Psoas muscle (tissue), 8 donors: Measurements from ENCODE around the gene ERN2. TPM values are rescaled to one million over a fixed set of nuclear protein-coding genes. Genes with fewer than 3 reads are reported as not detected.

ENCODE experiments used
- ATAC-seq, 4 donors: fragments of 200-7000 bp; cut with Tn5 transposase; one replicate each; pipeline ENCODE4 v1.9.1; 2020; ENCODE audit warnings: moderate library complexity in 3 of 4, mild to moderate bottlenecking in 2 of 4
- DNase-seq, 2 donors: peaks; one replicate each; pipeline ENCODE4 v3.0.0-alpha.2; 2020
- H3K27ac ChIP-seq: fragments of 200-600 bp; one replicate; pipeline ENCODE4 v1.8.0; 2022
- H3K27me3 ChIP-seq, 3 donors: fragments of 200-600 bp in 1 of 3; one replicate each; pipeline versions ENCODE4 v1.6.1 to v1.8.0; 2013 to 2022; ENCODE audit warnings: low read length in 2 of 3, mild to moderate bottlenecking in 2 of 3, moderate library complexity in 1 of 3; ENCODE audit not compliant: insufficient read depth in 3 of 3
- H3K36me3 ChIP-seq, 2 donors: fragments of 200-600 bp in 1 of 2; one replicate each; pipeline versions ENCODE4 v1.6.1 to v1.8.0; 2013 to 2022; ENCODE audit warnings: low read depth in 1 of 2, mild to moderate bottlenecking in 1 of 2, moderate library complexity in 1 of 2; ENCODE audit not compliant: insufficient read depth in 1 of 2
- H3K4me1 ChIP-seq: fragments of 200-600 bp; one replicate; pipeline ENCODE4 v1.8.0; 2022
- H3K4me3 ChIP-seq: fragments of 200-600 bp; one replicate; pipeline ENCODE4 v1.8.0; 2022; ENCODE audit warnings: mild to moderate bottlenecking
- H3K9me3 ChIP-seq: fragments of 200-600 bp; one replicate; pipeline ENCODE4 v1.8.0; 2022
- WGBS, 3 donors: extraction: QIAGEN DNeasy Blood & Tissue Kit; methylation state at CpG; one replicate each; pipeline versions ENCODE4 v1.1.6 to v1.1.7; 2013; 5-methylcytosine and 5-hydroxymethylcytosine counted together
- intact Hi-C, 2 donors: fragments of 100-400 bp; cut with DNase I; formaldehyde crosslinking; loops; one replicate each; pipeline versions ENCODE4 v1.11.0 to v1.14.2; 2022
- polyA plus RNA-seq, 3 donors: library from polyadenylated mRNA; stranded (reverse); fragments of 200-250 nt; gene quantifications; one replicate each; pipeline ENCODE4 v1.2.3, GENCODE V29; 2013
- total RNA-seq, 4 donors: library from RNA; stranded (reverse); fragmentation: NEBNext Ultra II Directional in 2 of 4; extraction: Animal tissue kit (Norgen Biotek cat#: 25700) in 2 of 4; gene quantifications; one replicate each; pipeline versions ENCODE4 v1.2.1 to v1.2.4, GENCODE V29; 2021 to 2023
- TF ChIP-seq, protein P1 (sequence below): fragments of 200-600 bp; IDR thresholded peaks from one replicate; pipeline ENCODE4 v1.8.0; 2022; ENCODE audit warnings: antibody characterized with exemption
- donor health status: healthy with polysubstance abuse.
- donor health status: DM: no; HTN: no; CAD: no; lungs with moderate emphysema.
- donor health status: Bipolar disorder and iron deficiency.
- donor health status: healthy.
- donor health status: DM: yes; HTN: yes; CAD: no.
- donor health status: DM: no; HTN: no; CAD: no.
- donor health status: DM: no; HTN: no; CAD: no.
- donor health status: DM: yes; HTN: yes; CAD: no.

Gene ERN2
- total and polyA plus RNA-seq, 7 donors, result 0.03 to 0.19 (median 0.08) TPM; not detected in 4

DNA sequence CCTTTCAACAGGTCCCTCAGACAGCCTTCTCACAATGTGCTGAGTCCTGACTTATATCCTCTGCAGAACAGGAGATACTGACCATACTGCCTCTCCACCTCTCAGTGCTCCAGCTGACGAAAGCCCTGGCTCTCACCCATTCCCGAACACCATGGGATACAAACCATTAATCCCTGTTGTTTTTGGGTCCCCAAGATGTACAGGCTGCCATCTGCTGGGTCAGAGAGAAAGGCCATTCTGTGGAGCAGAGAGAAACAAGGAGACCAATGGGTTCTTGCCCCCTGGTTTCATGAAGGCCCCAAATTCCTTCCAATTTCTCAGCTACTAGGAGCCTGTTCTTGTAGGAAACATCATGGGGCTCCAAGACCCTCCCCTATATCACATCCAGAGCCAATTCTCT lies 3.0 kb downstream of the ERN2 start:
- no peak overlapping the region for H3K27ac ChIP-seq
- peaks cover 0 to 31% (median 13%) of the 10 kb centered on the region in 3 donors for H3K27me3 ChIP-seq
- DNase-seq, result no peak
- TF ChIP-seq, protein P1, sequence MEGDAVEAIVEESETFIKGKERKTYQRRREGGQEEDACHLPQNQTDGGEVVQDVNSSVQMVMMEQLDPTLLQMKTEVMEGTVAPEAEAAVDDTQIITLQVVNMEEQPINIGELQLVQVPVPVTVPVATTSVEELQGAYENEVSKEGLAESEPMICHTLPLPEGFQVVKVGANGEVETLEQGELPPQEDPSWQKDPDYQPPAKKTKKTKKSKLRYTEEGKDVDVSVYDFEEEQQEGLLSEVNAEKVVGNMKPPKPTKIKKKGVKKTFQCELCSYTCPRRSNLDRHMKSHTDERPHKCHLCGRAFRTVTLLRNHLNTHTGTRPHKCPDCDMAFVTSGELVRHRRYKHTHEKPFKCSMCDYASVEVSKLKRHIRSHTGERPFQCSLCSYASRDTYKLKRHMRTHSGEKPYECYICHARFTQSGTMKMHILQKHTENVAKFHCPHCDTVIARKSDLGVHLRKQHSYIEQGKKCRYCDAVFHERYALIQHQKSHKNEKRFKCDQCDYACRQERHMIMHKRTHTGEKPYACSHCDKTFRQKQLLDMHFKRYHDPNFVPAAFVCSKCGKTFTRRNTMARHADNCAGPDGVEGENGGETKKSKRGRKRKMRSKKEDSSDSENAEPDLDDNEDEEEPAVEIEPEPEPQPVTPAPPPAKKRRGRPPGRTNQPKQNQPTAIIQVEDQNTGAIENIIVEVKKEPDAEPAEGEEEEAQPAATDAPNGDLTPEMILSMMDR, result no peak
- intact Hi-C loops, result no loop called here
- no peaks in the 10 kb centered on the region for H3K4me1 ChIP-seq
- 58 to 74% (median 71%) methylated on average over 2 of the region's 2 CpGs for WGBS, 3 donors
- ATAC-seq, result no peak
- no peak overlapping the region for H3K4me3 ChIP-seq
- peaks cover 8% of the 10 kb centered on the region for H3K9me3 ChIP-seq
- H3K36me3 ChIP-seq, result no peaks in the 10 kb centered on the region

DNA sequence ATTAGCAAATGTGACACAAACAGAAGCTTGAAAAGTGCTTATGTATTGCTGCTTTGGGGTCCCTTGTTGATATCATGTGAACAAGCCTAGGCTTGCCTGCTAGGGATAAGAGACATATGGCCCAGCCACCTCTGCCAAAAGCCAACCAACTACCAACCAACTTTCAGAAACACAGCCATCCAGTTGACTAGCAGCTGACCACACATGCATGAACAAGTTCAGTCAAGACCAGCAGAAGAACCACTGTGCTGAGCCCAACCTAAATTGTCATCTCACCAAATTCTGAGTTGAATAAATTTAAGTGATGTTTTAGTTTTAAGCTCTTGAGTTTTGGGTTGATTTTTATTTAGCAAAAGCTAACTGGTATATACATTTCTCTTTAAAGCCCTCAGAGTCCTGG lies 3.5 kb downstream of the ERN2 start:
- H3K27me3 ChIP-seq, result peaks cover 0 to 28% (median 11%) of the 10 kb centered on the region in 3 donors
- intact Hi-C loops, result no loop called here
- H3K4me3 ChIP-seq, result no peak overlapping the region

DNA sequence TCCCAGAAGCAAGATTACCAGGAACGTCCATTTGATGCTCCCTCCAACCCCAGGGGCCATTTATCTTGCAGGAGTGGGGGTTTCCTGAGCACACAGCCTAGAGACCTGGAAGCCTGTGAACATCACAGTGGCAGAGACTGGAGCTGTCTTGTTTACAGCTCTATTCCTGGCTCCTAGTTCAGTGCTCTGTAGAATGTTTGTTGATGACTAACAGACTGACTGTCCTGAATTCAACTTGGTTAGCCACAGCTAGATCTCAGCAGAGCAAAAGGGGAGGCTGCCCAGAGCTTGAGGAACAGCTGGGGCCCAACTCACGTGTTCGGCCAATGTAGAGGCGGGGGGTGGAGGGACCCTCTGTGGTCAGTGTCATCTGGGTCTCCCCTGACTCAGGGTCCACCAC lies 6.6 kb downstream of the ERN2 start:
- Histone ChIP-seq H3K4me1 (no peaks in the 10 kb centered on the region), H3K27me3 (peaks cover 0 to 3% (median under 1%) of the 10 kb centered on the region in 3 donors), H3K4me3 (no peak overlapping the region), H3K36me3 (no peaks in the 10 kb centered on the region), H3K27ac (no peak overlapping the region), H3K9me3 (peaks cover 17% of the 10 kb centered on the region)
- intact Hi-C loops, result no loop called here
- WGBS, 3 donors, result 65 to 77% (median 76%) methylated on average over 4 of the region's 4 CpGs
- no peak for DNase-seq
- no peak for ATAC-seq
- TF ChIP-seq, protein P1, result no peak

More for the DNA sequence above, 3.5 kb downstream of the ERN2 start:
- no peaks in the 10 kb centered on the region for H3K36me3 ChIP-seq
- ATAC-seq (no peak), DNase-seq (no peak)
- H3K4me1 ChIP-seq, result no peaks in the 10 kb centered on the region
- TF ChIP-seq, protein P1, result no peak
- H3K9me3 ChIP-seq, result peaks cover 8% of the 10 kb centered on the region
- no peak overlapping the region for H3K27ac ChIP-seq

DNA sequence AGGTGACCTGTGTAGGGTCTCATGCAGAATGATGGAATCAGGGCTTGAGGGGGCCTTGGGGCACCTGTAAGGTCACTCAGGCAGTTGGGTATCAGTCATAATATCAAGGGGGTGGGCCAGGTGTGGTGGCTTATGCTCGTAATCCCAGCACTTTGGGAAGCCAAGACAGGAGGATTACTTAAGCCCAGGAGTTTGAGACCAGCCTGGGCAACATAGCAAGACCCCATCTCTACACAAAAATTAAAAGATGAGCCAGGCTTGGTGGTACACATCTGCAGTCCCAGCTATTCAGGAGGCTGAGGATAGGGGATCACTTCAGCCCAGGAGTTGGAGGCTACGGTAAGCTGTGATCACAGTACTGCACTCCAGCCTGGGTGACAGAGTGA lies 7.5 kb downstream of the ERN2 start:
- H3K4me3 ChIP-seq, result no peak overlapping the region
- WGBS, 3 donors, result 69 to 75% (median 71%) methylated on average over 2 of the region's 2 CpGs
- no peak for DNase-seq
- H3K9me3 ChIP-seq, result peaks cover 17% of the 10 kb centered on the region
- intact Hi-C loops, result no loop called here
- H3K36me3 ChIP-seq, result no peaks in the 10 kb centered on the region
- H3K4me1 ChIP-seq, result no peaks in the 10 kb centered on the region
- no peak overlapping the region for H3K27ac ChIP-seq
- ATAC-seq, result no peak
- TF ChIP-seq, protein P1, result no peak
- H3K27me3 ChIP-seq, result peaks cover 0 to 3% (median 0%) of the 10 kb centered on the region in 3 donors

DNA sequence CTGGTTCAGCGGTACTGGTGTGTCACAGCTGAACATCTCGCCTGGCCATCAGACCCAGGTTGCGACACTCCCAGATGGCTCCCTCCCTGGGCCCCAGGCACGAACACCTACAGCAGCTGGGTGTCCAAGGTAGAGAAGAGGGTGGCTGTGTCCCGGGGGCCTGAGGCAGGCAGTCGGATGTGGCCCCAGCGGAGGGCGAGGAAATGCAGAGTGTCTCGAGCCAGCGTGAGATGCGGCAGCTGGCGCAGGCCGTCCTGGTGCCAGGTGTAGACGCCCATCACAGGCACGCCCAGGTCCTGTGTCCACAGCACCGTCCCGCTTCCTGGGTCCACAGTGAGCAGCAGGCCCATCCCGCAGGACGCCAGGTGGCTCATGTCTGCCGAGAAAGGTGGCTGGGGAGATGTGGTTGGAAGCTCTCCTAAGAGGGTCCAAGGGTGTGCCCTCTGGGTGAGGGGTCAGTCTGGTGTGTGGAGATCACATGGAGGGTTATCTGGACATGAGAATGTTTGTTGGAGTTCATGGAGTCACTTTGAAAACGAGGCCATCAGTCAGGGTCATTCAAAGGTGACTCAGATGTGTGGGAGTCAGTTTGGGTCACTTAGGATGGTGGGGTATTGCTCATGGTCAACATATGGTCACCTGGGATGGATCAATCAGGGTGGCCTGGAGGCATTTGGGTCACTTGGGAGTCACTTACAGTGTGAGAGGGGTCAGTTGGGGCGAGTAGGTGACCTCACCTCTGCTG lies 8.1 kb downstream of the ERN2 start:
- Histone ChIP-seq H3K4me3 (no peak overlapping the region), H3K36me3 (no peaks in the 10 kb centered on the region), H3K27ac (no peak overlapping the region), H3K9me3 (peaks cover 17% of the 10 kb centered on the region), H3K4me1 (no peaks in the 10 kb centered on the region), H3K27me3 (no peaks in the 10 kb centered on the region)
- ATAC-seq (no peak), DNase-seq (no peak)
- 78 to 86% (median 82%) methylated on average over 22 of the region's 22 CpGs for WGBS, 3 donors
- intact Hi-C loops, result no loop called here
- TF ChIP-seq, protein P1, result no peak
